Panc1 (cell line): Measurements from ENCODE around the gene NKG7. TPM values are rescaled to one million over a fixed set of nuclear protein-coding genes. Genes with fewer than 3 reads are reported as not detected.
"Not testable (repeated sequence)": the region's sequence is repeated elsewhere in the genome, so short reads cannot be mapped to it uniquely, and the experiment has no call there.

Source experiments
- ATAC-seq: fragments of 200-7000 bp; cut with Tn5 transposase; 2 replicates; pipeline ENCODE4 v1.9.1; 2020; ENCODE audit warnings: mild to moderate bottlenecking, moderate library complexity
- BruUV-seq: library from RNA; stranded (reverse); fragments of 400-500 nt; replicated peaks from 2 replicates; lab custom pipeline; 2021; lab: Mats Ljungman, UMichigan
- CTCF ChIA-PET: fragments of 300-600 bp; sonication (Branson Sonifier 250); formaldehyde crosslinking; loops from one replicate; lab custom pipeline; 2022; ENCODE audit warnings: antibody characterized with exemption; lab: Charles Lee
- POLR2A ChIA-PET: fragments of 300-600 bp; sonication (Branson Sonifier 250); formaldehyde crosslinking; loops from one replicate; lab custom pipeline; 2022; ENCODE audit warnings: antibody characterized with exemption; lab: Charles Lee
- DNase-seq: peaks from one replicate; pipeline ENCODE4 v3.0.0-alpha.2; 2010; ENCODE audit warnings: low read depth, low spot score
- H3K27ac ChIP-seq: 2 replicates; pipeline ENCODE4 v1.5.1; 2011; ENCODE audit warnings: mild to moderate bottlenecking, low read length, inconsistent platforms
- H3K27me3 ChIP-seq: fragments of 200-500 bp; sonication (Bioruptor generic); 2 replicates; pipeline ENCODE4 v1.6.0; 2014; ENCODE audit warnings: low read length, inconsistent platforms; ENCODE audit not compliant: control insufficient read depth, insufficient read depth
- H3K36me3 ChIP-seq: fragments of 200-500 bp; sonication (Bioruptor generic); 2 replicates; pipeline ENCODE4 v1.5.1; 2014; ENCODE audit warnings: inconsistent platforms, mild to moderate bottlenecking, low read length, moderate library complexity; ENCODE audit not compliant: control insufficient read depth, insufficient read depth
- H3K4me1 ChIP-seq: 2 replicates; pipeline ENCODE4 v1.5.1; 2011; ENCODE audit warnings: inconsistent platforms, mild to moderate bottlenecking, low read length, moderate library complexity; ENCODE audit not compliant: control insufficient read depth, insufficient read depth
- H3K4me3 ChIP-seq, 2 experiments: 2 replicates each; pipeline ENCODE4 v1.5.1; 2011 to 2012; ENCODE audit warnings: low read depth in 2 of 2, low read length in 2 of 2, mild to moderate bottlenecking in 2 of 2, inconsistent platforms in 1 of 2, moderate library complexity in 1 of 2
- H3K9me3 ChIP-seq: fragments of 200-500 bp; sonication (Bioruptor generic); 2 replicates; pipeline ENCODE4 v1.5.1; 2014; ENCODE audit warnings: low read depth, mild to moderate bottlenecking, inconsistent platforms, low read length, moderate library complexity; ENCODE audit not compliant: control insufficient read depth, insufficient read depth
- POLR2AphosphoS5 ChIP-seq: IDR thresholded peaks from 2 replicates; pipeline ENCODE4 v1.6.1; 2012; ENCODE audit warnings: mild to moderate bottlenecking, low read depth, low read length, moderate library complexity
- SIN3A ChIP-seq: IDR thresholded peaks from 2 replicates; pipeline ENCODE4 v1.6.1; 2012; ENCODE audit warnings: low read depth, mild to moderate bottlenecking, low read length, moderate library complexity, borderline replicate concordance; ENCODE audit not compliant: insufficient read depth
- TCF7L2 ChIP-seq: IDR thresholded peaks from 2 replicates; pipeline ENCODE4 v1.6.1; 2011; ENCODE audit warnings: mild to moderate bottlenecking, low read depth, low read length, inconsistent platforms
- in situ Hi-C: cut with HindIII; loops from 2 replicates; pipeline ENCODE4 v1.10.0; 2016; ENCODE audit warnings: low sequenced_read_pairs, low pct_unique_long_range_greater_than_20kb
- intact Hi-C: fragments of 100-400 bp; cut with micrococcal nuclease; formaldehyde crosslinking; loops from one replicate; pipeline ENCODE4 v1.10.0; 2022; ENCODE audit not compliant: unreplicated experiment
- total RNA-seq: library from RNA; stranded (reverse); gene quantifications from one replicate; pipeline ENCODE4 v1.2.1, GENCODE V29; 2021; ENCODE audit not compliant: unreplicated experiment
- TF ChIP-seq, protein P1 (sequence below): fragments of 450-650 bp; IDR thresholded peaks from 2 replicates; pipeline ENCODE4 v1.5.1; 2017; ENCODE audit warnings: mild to moderate bottlenecking
- TF ChIP-seq, protein P2 (sequence below), 2 experiments: IDR thresholded peaks; 2 replicates each; pipeline ENCODE4 v1.6.1; 2011 to 2012; ENCODE audit warnings: low read depth in 2 of 2, control low read depth in 1 of 2, low read length in 1 of 2, mild to moderate bottlenecking in 1 of 2, moderate library complexity in 1 of 2; ENCODE audit not compliant: insufficient read depth in 1 of 2

The NKG7 gene
- total RNA-seq, 1 experiment from 2014 or later, result 0.23 TPM

DNA sequence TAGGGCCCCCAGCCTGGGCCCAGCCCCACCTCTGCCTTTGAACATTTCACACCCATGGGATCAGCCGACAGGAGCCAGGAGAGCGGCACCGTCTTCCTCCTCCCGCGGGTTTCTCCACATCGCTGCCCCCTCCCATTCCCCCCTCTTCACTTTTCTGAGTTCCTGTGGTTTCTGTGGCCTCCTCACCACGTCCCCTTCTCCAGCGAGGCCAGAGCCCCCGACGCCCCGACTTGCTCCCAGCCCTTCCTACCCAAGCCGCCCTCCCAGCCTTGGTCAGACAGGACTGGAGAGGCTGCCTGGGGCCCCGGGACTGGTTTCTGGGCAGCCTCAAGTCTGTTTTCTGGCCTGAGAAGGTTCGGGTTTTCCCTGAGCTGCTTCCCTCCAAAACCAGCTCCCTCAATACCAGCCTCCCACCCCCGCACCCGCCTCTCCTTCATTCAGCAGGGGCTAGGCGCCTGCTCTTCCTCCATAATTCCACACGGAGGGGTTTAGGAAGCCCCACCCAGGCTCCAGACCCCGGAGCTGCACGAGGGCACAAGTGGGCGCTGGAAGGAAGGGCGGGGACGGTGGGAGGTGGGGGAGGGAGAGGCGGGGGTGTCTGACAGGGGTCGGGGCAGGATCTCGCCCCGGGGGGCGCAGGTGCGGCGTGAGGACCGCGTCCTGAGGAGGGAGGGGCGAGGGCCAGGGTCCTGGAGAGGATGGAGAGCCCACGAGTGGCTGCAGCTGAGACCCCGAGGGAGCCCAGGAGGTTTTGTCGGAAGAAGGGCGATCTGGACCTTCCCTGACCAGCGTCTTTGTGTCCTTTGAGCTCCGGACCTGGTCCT, 49.0 kb upstream of the NKG7 start:
- in situ Hi-C loops, result no loop called here
- POLR2A ChIA-PET, result no interaction called here
- intact Hi-C loops, result no loop called here

DNA sequence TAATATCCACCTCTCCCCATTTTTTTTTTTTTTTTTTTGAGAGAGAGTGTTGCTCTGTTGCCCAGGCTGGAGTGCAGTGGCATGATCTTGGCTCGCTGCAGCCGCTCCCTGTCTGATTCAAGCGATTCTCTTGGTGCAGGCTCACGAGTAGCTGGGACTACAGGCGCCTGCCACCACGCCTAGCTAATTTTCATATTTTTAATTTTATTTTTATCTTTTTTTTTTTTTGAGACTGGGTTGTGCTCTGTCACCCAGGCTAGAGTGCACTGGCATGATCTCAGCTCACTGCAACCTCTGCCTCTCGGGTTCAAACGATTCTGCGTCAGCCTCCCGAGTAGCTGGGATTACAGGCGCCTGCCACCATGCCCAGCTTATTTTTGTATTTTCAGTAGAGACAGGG, 48.1 kb upstream of the NKG7 start:
- POLR2A ChIA-PET, BruUV-seq, H3K9me3 ChIP-seq, H3K27ac ChIP-seq, H3K27me3 ChIP-seq, in situ Hi-C loops, ATAC-seq, DNase-seq, intact Hi-C loops, H3K4me1 ChIP-seq, H3K4me3 ChIP-seq, H3K36me3 ChIP-seq: not testable (repeated sequence)
- CTCF ChIA-PET, result interaction anchor here (0.6 to 0.8 kb wide), 3 partner anchors 19 to 119 kb away, joined by 4 to 14 read pairs (median 6); no protein-coding TSS in a partner anchor

More for the DNA sequence above, 49.0 kb upstream of the NKG7 start:
- H3K36me3 ChIP-seq, result no peaks in the 10 kb centered on the region
- CTCF ChIA-PET, result interaction anchor here (0.6 to 1.0 kb wide), 3 partner anchors 14 to 235 kb away, joined by 3 to 5 read pairs (median 3); no protein-coding TSS in a partner anchor
- no peak overlapping the region for H3K4me3 ChIP-seq
- H3K27me3 ChIP-seq, result no peaks in the 10 kb centered on the region
- H3K27ac ChIP-seq, result no peak overlapping the region
- H3K4me1 ChIP-seq, result no peaks in the 10 kb centered on the region
- H3K9me3 ChIP-seq, result no peaks in the 10 kb centered on the region
- TF ChIP-seq, protein P1, sequence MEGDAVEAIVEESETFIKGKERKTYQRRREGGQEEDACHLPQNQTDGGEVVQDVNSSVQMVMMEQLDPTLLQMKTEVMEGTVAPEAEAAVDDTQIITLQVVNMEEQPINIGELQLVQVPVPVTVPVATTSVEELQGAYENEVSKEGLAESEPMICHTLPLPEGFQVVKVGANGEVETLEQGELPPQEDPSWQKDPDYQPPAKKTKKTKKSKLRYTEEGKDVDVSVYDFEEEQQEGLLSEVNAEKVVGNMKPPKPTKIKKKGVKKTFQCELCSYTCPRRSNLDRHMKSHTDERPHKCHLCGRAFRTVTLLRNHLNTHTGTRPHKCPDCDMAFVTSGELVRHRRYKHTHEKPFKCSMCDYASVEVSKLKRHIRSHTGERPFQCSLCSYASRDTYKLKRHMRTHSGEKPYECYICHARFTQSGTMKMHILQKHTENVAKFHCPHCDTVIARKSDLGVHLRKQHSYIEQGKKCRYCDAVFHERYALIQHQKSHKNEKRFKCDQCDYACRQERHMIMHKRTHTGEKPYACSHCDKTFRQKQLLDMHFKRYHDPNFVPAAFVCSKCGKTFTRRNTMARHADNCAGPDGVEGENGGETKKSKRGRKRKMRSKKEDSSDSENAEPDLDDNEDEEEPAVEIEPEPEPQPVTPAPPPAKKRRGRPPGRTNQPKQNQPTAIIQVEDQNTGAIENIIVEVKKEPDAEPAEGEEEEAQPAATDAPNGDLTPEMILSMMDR, result no peak
- TF ChIP-seq POLR2AphosphoS5 (no peak), SIN3A (no peak), TCF7L2 (no peak)
- TF ChIP-seq, protein P2, sequence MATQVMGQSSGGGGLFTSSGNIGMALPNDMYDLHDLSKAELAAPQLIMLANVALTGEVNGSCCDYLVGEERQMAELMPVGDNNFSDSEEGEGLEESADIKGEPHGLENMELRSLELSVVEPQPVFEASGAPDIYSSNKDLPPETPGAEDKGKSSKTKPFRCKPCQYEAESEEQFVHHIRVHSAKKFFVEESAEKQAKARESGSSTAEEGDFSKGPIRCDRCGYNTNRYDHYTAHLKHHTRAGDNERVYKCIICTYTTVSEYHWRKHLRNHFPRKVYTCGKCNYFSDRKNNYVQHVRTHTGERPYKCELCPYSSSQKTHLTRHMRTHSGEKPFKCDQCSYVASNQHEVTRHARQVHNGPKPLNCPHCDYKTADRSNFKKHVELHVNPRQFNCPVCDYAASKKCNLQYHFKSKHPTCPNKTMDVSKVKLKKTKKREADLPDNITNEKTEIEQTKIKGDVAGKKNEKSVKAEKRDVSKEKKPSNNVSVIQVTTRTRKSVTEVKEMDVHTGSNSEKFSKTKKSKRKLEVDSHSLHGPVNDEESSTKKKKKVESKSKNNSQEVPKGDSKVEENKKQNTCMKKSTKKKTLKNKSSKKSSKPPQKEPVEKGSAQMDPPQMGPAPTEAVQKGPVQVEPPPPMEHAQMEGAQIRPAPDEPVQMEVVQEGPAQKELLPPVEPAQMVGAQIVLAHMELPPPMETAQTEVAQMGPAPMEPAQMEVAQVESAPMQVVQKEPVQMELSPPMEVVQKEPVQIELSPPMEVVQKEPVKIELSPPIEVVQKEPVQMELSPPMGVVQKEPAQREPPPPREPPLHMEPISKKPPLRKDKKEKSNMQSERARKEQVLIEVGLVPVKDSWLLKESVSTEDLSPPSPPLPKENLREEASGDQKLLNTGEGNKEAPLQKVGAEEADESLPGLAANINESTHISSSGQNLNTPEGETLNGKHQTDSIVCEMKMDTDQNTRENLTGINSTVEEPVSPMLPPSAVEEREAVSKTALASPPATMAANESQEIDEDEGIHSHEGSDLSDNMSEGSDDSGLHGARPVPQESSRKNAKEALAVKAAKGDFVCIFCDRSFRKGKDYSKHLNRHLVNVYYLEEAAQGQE (IDR thresholded peaks at IDR 0.05; ENCODE audit: insufficient read depth in 1 of 2, low read depth in 2 of 2, low read length in 1 of 2), result no peak
- ATAC-seq (no peak), DNase-seq (no peak)
- BruUV-seq, result no TSS peak

DNA sequence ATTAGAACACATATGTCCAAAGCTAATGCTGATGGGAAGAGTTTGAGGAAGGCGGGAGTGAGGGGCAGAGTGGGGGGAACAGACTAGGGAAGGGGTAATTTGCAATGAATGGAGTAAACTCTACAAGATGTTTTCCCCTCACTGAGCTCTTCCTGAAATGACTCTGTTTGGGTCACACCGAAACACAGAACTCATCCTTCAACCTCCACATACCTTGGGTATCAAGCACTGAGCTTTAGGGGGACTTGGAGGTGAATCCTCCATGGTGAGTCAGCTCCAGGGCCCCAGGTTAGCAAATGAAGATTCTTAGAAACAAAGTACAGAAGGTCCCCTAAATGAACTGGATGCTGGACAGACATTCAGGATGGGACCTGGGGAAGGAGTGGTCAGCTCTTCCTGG, 46.3 kb upstream of the NKG7 start:
- in situ Hi-C loops, result no loop called here
- ChIA-PET POLR2A (no interaction called here), CTCF (no interaction called here)
- intact Hi-C loops, result no loop called here
- DNase-seq, result no peak
- Histone ChIP-seq H3K27me3 (no peaks in the 10 kb centered on the region), H3K9me3 (no peaks in the 10 kb centered on the region), H3K36me3 (no peaks in the 10 kb centered on the region), H3K4me3 (no peak overlapping the region), H3K4me1 (no peaks in the 10 kb centered on the region), H3K27ac (no peak overlapping the region)
- TF ChIP-seq SIN3A, result no peak
- ATAC-seq, result no peak
- BruUV-seq, result no TSS peak
